ENCODE results near the gene SLC19A3. TPM values are rescaled to one million over a fixed set of nuclear protein-coding genes. Genes with fewer than 3 reads are reported as not detected.
"Not testable (repeated sequence)": the region's sequence is repeated elsewhere in the genome, so short reads cannot be mapped to it uniquely, and the experiment has no call there.

The SLC19A3 gene
- 10 to 100 TPM; 14.2 to 40.4 TPM for total RNA-seq
- long read RNA-seq, full-length matches to known transcripts: 3 of 3 reads
- long read RNA-seq, partial matches to known transcripts: 0 of 3 reads
- long read RNA-seq, other reads (novel, unspliced or antisense): 0 of 3 reads

- ATAC-seq (peak; percentile 94 to 97), DNase-seq (peak; percentile 92)
- intact Hi-C loops (cut with DNase I): no loop called here
These were observed at the start of gene SLC19A3 for GRCh38 chr2:227717687-227718567. Gene SLC19A3 (minus strand): TSS chr2:227718028. CDS start chr2:227702318, 15,710 bp downstream.

GRCh38 chr2:227766373-227766883 lies 48.6 kb upstream of the SLC19A3 start:
- intact Hi-C loops (cut with DNase I): loop anchor here (5.0 kb wide), 3 partner anchors 104 to 359 kb away; no protein-coding TSS in a partner anchor
- DNase-seq (peak; percentile 84), ATAC-seq (peak; percentile 98 to 99)

GRCh38 chr2:227765788-227766372 lies 48.1 kb upstream of the SLC19A3 start:
- intact Hi-C loops (cut with DNase I): loop anchor here (2.0 to 5.0 kb wide), 4 partner anchors 104 to 359 kb away; no protein-coding TSS in a partner anchor
- no peak for DNase-seq
- peak in 1 of 2 donors; percentile 20 for ATAC-seq

GRCh38 chr2:227761740-227762476 lies 44.1 kb upstream of the SLC19A3 start:
- intact Hi-C loops (cut with DNase I): no loop called here
- ATAC-seq: peak in 1 of 2 donors; percentile 36

DNA sequence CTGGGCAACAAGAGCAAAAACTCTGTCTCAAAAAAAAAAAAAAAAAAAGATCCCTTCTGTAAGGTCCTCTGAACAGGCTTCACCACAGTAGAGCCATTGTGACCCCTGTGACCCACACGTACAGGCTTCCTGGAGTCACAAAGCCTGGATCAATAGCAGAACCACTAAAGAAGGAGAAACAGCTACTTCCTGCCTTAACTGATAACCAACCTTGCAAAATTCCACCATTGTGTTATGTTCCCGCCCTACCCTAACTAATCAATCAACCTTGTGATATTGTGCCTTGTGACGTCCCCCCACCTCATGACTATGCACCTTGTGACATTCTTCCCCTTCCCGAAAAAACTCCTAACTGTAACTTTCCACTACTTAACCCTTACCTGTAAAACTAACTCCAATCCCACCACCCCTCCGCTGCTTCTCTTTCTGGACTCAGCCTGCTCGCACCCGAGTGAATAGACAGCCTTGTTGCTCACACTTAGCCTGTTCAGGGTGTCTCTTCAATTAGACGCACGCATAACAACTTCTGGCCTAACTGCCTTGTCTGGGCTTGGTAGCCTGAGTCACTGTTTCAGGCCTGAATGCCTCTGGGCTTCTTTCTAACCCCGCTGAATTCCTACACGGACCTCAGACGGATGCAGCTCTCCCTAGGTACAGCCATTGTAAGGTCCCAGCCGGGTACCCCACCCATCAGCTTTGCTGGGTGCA lies 41.7 kb upstream of the SLC19A3 start:
- intact Hi-C loops (cut with DNase I): loop anchor here in 1 of 2 donors (10.0 kb wide), 1 partner anchor 85 kb away; no protein-coding TSS in a partner anchor
- DNase-seq (no peak), ATAC-seq (no peak)

More at GRCh38 chr2:227761740-227762476, 44.1 kb upstream of the SLC19A3 start:
- DNase-seq: no peak

DNA sequence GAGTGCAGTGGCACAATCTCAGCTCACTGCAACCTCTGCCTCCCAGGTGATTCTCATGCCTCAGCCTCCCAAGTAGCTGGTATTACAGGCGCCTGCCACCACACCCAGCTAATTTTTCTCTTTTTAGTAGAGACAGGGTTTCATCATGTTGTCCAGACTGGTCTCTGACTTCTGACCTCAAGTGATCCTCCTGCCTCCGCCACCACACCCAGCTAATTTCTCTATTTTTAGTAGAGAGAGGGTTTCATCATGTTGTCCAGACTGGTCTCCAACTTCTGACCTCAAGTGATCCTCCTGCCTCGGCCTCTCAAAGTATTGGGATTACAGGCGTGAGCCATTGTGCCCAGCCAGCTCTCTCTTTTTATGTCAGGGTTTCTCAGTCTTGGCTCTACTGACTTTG lies 38.4 kb upstream of the SLC19A3 start:
- ATAC-seq, DNase-seq: not testable (repeated sequence)
- intact Hi-C loops (cut with DNase I): loop anchor here in 1 of 2 donors (10.0 kb wide), 1 partner anchor 81 kb away; no protein-coding TSS in a partner anchor

DNA sequence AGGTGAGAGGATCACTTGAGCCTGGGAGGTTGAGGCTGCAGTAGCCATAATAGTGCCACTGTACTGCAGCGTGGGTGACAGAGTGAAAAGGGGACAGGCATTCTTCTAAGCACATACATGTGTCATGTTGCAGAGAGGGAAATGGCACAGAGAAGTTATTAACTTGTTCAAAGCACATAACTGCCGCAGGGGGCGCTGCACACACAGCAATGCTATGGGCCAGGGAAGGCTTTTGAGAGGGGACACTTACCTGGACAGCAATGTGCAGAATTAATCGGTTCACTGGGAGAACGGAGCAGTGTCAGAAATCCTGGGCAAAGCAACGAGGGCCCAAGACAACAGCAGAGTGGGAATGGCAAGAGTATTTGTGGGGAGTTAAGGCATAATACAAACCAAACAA lies 30.3 kb upstream of the SLC19A3 start:
- ATAC-seq: no peak
- intact Hi-C loops (cut with DNase I): no loop called here
- DNase-seq: no peak

- no peak for DNase-seq
- no peak for ATAC-seq
- intact Hi-C loops (cut with DNase I): no loop called here
These were observed 27.8 kb upstream of the SLC19A3 start, which contains the start of gene SCYGR8 for GRCh38 chr2:227745594-227745993. Gene SCYGR8 (plus strand): TSS chr2:227745894. CDS start chr2:227745894, 0 bp downstream.

DNA sequence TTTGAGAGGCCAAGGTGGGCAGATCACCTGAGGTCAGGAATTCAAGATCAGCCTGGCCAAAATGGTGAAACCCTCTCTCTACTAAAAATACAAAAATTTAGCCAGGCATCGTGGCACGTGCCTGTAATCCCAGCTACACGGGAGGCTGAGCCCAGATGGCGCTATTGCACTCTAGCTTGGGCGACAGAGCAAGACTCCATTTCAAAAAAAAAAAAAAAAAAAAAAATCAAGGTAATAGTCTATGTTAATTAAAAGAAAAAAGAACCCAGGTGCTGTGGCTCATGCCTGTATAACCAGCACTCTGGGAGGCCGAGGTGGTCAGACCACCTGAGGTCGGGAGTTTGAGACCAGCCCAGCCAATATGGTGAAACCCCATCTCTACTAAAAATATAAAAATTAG lies 22.9 kb upstream of the SLC19A3 start:
- intact Hi-C loops (cut with DNase I); DNase-seq; ATAC-seq: not testable (repeated sequence)

DNA sequence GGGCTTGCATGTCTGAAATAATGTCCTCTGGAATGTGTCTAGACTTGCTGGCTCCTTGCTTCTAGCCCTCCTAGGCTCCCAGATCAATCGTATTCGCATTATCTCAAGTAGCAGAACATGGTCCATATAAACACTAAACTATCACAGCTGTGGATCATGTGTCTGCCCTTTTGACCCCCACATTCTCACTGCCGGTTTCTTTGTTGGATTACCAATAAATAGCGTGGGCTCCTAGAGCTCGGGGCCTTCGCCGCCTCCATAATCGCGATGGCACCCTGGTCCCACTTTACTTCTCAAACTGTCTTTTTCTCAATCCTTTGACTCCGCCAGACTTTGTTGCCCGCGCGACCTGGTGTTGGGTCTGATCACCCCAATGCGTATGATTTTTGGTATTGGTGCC lies 21.5 kb upstream of the SLC19A3 start:
- no peak for ATAC-seq
- intact Hi-C loops (cut with DNase I): no loop called here

DNA sequence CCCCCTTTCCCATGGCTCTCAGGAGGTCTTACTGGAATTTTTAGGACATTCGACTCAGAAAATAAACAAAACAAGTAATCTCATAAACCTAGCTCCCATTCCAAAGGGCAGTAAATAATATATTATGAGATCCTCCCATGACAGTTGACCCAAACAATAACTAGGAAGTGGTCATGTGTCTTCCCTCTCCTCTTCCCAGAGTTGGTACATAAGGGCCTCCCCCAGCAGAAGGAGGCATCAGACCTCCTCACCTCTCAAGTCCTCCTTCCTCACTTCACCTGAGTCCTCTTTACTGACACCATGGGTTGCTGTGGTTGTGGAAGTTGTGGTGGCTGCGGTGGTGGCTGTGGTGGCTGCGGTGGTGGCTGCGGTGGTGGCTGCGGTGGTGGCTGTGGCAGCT lies 10.2 kb upstream of the SLC19A3 start, which contains the start of gene SCYGR7:
SCYGR7 (plus strand) TSS at position 301 of the 400 bp plus-strand sequence; CDS start at position 301, 0 bp downstream.
- intact Hi-C loops (cut with DNase I): no loop called here
- ATAC-seq: no peak

More for the DNA sequence above, 21.5 kb upstream of the SLC19A3 start:
- DNase-seq: no peak

GRCh38 chr2:227724394-227725039 lies 6.7 kb upstream of the SLC19A3 start, which contains the start of gene SCYGR6:
Gene SCYGR6 (minus strand): TSS chr2:227724757. CDS start chr2:227724757, 0 bp downstream.
- intact Hi-C loops (cut with DNase I): no loop called here
- no peak for ATAC-seq
- no peak for DNase-seq

More for the DNA sequence above, 10.2 kb upstream of the SLC19A3 start, which contains the start of gene SCYGR7:
- DNase-seq: no peak

DNA sequence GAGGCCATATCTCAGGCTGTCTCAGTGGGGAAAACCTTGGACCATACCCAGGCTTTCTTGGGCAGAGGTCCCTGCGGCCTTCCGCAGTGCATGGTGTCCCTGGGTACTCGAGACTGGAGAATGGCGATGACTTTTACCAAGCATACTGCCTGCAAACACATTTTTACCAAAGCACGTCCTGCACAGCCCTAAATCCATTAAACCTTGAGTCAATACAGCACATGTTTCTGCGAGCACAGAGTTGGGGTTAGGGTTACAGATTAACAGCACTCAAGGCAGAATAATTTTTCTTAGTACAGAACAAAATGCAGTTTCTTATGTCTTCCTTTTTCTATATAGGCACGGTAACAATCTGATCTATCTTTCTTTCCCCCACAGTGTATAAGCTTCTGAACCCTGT lies 5.0 kb upstream of the SLC19A3 start:
- ATAC-seq; intact Hi-C loops (cut with DNase I); DNase-seq: not testable (repeated sequence)

DNA sequence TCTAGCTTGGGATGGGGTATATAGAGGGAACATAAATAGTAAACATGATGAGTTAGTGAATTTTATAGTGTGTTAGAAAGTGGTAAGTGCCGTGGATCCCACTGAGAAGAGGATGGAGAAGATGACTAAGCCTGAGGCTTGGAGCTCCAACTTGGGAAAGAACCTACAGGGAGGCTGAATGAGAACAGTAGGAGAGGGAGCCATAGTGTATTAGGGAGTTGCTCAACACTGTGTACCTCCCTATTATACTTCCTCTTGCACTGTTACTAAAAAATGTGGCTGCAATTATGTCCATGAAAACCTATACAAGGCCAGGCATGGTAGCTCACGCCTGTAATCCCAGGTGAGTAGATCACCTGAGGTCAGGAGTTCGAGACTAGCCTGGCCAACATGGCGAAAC lies 2.9 kb upstream of the SLC19A3 start:
- intact Hi-C loops (cut with DNase I): no loop called here
- DNase-seq (no peak), ATAC-seq (no peak)

GRCh38 chr2:227719641-227720040 lies 1.8 kb upstream of the SLC19A3 start:
- intact Hi-C loops (cut with DNase I): no loop called here
- ATAC-seq (peak in 1 of 2 donors; percentile 37), DNase-seq (no peak)

GRCh38 chr2:227716501-227716900 lies 1.3 kb downstream of the SLC19A3 start:
- no peak for DNase-seq

GRCh38 chr2:227713291-227713690 lies 4.5 kb downstream of the SLC19A3 start:
- DNase-seq (no peak), ATAC-seq (no peak)
- intact Hi-C loops (cut with DNase I): no loop called here

More at GRCh38 chr2:227716501-227716900, 1.3 kb downstream of the SLC19A3 start:
- ATAC-seq: no peak
- intact Hi-C loops (cut with DNase I): no loop called here

Data from left cardiac atrium (tissue), 4 donors.